ENCODE measurements around the gene IL19.

The IL19 gene, protein sequence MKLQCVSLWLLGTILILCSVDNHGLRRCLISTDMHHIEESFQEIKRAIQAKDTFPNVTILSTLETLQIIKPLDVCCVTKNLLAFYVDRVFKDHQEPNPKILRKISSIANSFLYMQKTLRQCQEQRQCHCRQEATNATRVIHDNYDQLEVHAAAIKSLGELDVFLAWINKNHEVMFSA

DNA sequence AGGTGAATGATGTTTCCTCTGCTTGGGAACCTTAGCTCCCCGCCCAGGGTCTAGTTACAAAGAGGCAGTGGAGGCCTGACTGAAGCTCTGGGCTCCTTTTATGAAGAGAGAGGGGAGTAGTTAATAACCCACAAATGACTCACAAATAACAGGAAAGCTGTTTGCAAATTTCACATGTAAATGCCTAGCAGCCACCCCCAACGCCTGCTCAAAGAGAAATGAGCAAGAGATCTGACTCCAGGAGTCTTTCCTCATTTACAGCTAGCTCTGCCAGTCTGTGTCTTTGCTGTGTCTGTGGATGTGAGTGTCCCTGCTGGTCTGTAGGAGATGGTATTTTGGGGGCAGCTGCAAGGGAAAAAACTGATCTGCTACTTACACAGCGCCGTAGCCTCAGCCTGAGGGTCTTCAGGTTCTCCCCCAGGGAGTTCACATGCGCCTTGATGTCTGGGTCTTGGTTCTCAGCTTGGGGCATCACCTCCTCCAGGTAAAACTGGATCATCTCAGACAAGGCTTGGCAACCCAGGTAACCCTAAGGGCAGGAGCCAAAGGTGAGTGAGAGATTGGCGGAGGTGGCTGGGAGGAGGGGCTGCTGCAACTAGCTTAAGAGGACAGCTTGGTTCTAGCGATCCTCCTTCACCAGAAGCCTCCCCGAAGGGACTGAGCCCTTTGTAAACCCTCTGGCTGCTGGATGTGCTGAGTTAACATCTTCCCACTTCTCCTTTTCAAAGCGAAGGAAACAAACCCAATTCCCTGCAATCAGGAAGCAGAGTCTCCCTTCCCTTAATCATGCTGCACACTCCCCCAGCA is at the start of gene IL19:
Gene IL19, plus strand, starts transcription at position 243 of the 807 bp plus-strand sequence. CDS start 65,890 bp downstream, outside the sequence.
- no peak for DNase-seq

DNA sequence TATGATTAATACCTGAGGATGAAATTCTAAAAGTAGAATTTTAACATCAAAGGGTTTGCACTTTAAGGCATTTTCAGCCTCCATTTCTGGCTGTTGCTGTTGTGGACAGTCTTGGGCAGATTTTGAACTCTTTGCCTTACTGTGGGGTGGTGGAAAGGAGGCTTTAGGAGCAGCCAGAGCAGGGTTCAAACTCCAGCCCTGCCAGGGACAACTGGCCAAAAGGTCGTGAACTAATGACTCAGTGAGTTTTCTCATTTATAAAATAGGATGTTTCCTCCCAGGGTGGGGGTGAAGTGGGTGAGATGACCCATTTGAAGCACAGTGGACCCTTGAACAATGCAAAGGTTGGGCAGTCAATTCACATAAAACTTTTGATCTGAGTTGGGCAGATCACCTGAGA is 49.1 kb upstream of the IL19 start:
- no peak for DNase-seq

DNA sequence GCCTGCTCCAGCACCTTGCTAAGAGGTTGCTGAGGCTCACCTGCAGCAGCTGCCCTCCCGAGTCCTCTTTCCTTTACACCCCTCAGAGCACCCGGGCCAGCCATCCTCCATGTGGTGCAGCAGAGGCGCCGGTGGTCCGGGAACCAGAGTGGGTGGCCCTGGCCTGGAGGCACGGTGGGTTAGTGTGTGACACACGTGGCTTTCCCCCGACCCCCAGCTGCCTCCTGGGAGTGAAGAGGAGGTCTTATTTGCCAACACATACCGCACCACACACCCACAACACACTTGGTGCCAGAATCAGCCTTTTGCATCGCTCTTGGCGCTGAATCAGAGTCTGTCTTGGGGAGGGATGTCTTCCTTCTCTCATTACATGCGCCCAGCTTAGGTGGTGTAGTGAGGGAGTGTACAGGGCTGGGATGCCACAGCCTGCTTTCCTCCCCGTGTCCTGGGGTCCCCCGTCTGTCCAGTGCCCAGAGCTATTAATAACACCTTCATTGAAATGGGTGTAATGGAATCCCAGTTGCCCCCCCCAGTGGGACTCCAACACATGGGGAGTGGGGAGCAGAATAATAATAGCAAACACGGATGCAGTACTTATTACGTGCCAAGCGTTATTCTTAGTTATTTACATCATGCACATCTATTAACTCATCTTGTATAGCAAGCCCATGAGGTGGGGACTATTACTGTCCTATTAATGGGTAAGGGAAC is 47.7 kb upstream of the IL19 start:
- no peak for DNase-seq

DNA sequence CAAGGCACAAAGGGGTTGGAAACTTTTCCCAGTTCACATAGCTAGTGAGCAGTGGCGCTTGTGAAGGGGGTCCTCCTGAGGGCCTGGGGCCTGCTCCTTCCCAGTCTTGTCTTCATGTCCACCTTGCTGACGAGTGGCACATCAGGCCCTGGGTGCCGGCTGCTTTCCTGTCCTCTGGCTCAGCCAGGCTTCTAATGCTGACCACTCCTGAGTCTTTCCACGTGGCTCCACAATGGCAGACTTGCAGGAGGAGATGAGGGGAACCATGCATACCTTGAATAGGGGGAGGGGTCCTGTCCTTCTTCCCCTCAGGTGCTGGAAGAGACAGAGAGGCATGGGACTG is 47.1 kb upstream of the IL19 start:
- DNase-seq: no peak

DNA sequence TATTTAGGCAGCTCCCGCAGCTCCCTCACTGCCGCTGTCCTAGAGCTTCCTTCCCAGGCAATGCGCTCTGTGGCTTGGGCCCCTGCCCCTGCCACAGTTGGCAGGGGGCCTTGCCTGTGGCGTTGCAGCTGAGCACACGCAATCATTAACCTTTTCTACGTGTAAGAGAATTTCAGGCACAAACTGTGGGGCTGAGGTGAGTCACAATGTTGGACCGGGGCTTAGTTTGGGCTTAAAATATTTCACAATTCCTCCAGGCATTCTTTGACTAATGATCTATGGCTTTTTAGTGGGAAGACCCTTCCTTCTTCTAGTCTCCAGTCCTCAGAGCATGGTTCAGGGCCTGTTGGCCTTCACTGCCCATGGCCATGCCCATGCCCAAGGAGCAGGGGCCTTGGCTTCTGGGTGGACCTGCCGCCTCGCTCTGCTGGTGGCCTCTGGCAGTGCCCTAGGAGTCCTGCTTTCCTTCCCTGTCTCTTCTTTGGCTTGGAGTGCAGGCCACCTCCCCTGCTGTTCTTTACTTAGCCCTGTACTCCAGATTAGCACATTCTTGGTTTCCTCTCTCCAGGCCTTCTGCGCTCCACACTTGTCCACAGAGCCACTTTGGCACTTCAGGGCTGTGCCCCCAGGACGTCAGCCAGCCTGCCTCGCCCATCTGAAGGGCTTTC is 46.6 kb upstream of the IL19 start:
- DNase-seq: no peak

DNA sequence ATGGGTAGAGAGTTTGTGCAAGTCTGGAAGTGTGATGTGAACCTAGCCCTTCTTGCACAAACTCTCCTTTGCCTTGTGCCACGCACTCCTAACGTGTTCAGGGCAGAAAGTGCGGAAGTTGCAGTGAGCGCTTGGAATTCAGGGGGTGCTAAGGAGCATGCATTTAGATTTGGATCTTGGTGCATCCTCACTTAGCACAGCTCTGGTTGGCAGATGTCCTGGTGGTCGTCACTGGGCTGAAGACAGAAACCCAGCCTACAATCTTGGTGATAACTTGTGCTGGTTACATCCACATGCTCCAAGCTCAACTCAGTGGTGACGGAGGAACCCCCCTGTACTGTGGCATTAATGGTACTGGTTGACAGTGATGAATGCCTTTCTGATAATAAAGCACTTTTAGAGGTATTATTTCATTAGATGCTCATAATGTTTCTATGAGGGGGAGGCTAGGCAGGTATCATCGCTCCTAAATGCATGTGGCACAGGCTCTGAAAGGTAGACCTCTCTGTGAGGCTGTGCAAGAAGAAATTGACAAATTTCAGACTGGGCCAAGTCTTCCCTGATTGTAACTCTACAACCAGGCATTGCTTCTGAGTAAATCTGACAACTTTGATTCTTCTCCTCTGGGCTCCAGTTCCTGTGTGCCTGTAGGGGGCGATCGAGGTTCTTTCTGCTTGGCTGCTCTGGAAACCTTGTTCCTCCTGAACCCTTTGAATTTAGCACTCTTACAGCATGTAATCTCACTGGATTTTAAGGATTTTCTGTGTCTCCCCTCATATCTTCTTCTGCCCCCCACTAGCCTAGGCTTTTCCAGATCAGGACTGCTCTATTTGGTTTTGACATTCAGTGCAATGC is 45.2 kb upstream of the IL19 start:
- peak; percentile 69 for DNase-seq

DNA sequence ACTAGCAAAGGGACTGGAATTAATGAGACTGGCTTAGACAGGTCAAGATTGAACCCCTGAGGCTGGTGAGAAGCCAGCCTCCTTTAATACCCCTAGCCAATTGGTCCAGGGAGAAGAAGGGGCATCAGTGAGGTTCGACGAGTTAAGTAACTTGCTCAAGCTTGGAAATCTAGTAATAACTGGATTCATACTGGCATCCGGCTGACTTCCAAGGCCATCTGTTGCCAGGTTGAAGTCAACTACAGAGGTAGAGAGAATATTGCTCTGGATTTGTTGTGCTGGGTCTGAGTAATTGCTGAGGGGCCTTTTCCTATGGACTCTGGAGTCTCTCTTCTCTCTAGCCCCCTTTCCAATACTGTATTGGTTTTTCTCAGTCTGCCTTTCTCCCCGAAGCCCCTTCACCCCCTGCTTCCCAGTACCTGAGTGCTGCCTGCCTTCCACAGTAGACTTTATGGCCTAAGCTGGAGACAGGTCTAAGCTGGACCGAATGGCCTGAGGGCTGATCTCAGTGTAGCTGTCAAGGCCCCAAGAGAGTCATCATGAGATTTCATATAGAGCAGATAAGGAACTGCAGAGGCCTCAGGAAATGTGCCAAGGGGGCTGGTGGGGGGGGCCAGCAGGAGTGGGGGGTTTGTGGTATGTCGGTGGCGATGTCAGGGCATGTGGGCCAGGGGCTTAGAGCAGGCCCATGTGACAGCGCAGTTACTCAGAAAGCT is 42.4 kb upstream of the IL19 start:
- no peak for DNase-seq

DNA sequence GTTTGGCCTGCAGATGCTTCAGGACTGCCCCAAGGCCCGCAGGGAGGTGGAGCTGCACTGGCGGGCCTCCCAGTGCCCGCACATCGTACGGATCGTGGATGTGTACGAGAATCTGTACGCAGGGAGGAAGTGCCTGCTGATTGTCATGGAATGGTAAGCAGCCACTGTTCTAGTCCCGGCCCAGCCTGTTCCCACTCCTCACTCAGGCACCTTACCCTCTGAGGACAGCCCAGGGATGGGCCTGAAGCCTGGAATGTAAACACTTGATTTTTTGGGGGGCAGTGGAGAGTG is 41.9 kb upstream of the IL19 start:
- DNase-seq: no peak

DNA sequence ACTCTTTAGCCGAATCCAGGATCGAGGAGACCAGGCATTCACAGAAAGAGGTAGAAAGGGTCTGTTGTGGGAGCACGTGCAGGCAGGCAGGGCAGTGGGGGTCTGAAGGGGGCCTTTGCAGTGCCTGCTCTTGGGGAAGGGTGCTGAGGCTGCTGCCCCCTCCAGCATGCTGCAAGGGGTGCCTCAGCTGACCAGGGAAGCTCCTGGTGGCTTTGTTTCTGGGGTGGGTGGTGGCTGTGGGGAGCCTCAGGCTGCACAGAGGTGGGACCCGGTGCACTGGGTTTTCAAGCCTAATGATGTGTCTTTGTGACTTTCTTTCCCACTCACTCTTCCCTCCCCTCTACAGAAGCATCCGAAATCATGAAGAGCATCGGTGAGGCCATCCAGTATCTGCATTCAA is 41.5 kb upstream of the IL19 start:
- DNase-seq: no peak

DNA sequence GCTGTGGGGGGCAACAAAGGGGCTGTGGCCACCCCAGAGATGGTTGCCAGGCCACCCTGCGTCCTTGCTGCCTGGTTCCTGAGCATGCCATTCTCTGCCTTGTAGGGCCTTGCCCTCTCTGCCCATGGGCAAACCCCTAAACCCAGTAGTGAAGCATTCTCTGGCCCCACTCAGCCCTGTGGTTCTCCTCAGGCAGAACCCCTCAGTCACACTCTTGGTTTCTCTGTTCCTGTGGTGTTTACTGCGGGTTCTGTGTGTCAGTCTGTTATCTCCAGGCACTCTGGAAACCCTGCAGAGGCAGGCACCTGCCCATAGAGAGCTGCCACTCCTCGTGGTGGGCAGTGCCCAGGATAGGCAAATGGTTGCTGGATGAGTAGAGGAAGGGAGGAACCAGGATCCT is 41.1 kb upstream of the IL19 start:
- DNase-seq: no peak

DNA sequence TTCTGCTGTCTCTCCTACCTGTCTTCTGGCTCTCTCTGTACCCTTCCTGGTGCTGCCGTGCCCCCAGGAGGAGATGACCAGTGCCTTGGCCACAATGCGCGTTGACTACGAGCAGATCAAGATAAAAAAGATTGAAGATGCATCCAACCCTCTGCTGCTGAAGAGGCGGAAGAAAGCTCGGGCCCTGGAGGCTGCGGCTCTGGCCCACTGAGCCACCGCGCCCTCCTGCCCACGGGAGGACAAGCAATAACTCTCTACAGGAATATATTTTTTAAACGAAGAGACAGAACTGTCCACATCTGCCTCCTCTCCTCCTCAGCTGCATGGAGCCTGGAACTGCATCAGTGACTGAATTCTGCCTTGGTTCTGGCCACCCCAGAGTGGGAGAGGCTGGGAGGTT is 38.1 kb upstream of the IL19 start:
- no peak for DNase-seq

DNA sequence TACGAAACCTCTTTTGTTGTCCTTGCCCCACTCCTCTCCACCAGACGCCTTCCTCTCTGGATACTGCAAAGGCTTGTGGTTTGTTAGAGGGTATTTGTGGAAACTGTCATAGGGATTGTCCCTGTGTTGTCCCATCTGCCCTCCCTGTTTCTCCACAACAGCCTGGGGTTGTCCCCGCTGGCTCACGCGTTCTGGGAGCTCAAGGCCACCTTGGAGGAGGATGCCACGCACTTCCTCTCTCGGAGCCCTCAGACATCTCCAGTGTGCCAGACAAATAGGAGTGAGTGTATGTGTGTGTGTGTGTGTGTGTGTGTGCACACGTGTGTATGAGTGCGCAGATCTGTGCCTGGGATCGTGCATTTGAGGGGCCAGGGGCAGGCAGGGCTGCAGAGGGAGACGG is 37.6 kb upstream of the IL19 start:
- DNase-seq: no peak

DNA sequence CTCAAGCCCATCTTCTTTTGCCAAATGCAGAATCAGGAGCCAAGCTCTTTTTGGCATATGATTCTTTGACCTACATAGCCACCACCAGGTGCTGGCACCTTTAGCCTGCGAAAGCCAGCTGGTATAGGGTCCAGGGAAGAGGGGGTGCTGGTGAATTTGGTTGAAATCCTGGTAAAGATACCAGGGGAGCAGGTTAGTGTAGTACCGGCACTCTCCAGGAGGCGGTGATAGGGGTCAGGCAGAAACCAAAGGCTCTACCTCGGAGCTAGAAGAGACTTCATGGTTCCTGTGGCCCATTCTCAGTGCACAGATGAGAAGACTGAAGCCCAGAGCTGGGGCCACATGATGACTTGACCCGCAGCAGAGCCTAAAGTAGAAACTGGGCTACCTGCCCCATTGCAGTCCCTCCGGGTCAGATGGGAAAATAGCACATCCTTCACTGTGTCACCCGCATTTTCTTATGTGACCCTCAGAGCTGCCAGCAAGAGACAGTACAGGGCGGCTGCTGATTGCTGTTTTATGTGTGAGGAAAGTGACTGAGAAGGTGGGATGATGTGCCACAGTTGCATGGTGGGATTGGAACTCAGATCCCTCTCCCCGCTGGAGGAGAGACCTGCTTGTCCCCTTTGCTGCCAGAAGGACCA is 36.0 kb upstream of the IL19 start:
- DNase-seq: peak; percentile 74

DNA sequence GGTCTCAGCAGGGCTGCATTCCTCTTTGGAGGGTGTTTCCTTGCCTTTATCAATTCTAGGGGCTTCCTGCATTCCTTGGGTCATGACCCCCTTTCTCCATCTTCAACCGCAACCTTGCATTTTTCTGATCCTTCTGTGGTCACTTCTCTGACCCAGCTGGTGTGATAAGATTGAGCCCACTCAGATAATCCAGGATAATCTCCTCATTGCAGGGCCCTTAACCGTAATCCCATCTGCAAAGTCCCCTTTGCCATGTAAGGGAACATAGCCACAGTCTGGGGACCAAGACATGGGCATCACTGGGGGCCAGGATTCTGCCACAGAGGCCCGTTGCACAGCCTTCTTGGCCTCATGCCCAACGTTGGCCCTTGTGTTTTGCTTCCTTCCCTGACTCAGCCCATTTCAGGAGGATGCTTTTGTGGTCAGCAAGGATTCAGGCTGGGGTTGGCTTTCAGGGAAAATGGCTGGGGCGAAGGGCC is 35.0 kb upstream of the IL19 start:
- no peak for DNase-seq

DNA sequence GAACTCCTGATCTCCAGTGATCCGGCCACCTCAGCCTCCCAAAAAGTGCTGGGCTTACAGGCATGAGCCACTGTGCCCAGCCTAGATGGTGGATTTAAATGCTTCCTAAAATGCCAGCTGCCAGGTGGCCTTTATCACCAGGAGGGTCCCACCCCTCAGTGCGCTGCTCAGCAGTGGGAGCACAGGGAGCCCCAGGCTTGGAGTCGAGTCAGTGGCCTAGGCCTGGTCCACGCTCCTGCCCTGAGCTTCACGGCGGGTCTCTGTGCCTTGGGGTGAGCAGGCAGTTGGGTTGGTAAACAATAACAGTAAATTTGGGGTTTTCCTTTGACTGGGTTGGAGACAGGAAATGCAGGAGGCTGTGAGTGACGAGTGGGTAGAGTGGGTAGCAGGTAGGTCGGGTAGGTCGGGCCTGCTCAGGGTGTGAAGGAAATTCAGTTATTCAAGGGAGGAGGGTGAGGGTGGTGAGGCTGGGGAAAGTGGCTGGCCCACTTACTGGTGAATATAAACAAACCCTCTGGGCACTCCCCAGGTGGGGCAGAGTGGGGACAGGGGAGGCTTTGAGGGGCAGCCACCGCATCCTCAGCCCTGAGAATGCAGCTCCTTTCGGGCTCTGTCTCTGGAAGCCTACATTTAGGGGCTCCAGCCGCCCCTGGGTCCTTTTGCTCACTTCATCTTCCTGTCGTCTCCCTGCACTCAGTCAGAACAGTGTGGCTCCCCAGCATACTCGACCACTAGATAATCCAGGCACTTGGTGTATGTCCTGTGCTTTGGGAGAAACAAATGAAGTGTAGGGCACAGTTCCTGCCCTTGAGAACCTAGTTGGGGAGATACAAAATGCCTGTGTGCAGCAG is 33.5 kb upstream of the IL19 start:
- peak; percentile 76 for DNase-seq

DNA sequence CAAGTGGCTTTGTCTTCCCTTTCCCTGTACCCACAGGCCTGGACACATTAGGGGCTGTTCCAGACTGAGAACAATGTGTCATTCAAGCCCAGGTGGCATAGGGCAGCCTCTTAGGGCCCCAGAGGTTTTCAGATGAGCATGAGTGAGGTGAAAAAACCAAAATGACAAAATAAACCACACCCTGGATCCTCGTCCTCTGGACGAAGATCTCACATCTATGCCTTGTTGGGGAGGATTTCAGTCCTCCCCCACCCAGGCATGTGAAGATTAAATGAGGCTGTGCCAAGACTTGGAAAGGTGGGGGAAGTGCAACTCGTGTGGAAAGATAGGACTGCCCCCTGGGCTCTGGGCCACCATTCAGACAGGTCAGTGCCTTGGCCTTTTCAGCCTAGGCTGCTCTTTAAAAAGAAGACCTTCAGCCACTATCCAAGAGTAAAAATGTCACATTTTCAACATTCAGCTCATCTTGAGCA is 32.8 kb upstream of the IL19 start:
- no peak for DNase-seq

DNA sequence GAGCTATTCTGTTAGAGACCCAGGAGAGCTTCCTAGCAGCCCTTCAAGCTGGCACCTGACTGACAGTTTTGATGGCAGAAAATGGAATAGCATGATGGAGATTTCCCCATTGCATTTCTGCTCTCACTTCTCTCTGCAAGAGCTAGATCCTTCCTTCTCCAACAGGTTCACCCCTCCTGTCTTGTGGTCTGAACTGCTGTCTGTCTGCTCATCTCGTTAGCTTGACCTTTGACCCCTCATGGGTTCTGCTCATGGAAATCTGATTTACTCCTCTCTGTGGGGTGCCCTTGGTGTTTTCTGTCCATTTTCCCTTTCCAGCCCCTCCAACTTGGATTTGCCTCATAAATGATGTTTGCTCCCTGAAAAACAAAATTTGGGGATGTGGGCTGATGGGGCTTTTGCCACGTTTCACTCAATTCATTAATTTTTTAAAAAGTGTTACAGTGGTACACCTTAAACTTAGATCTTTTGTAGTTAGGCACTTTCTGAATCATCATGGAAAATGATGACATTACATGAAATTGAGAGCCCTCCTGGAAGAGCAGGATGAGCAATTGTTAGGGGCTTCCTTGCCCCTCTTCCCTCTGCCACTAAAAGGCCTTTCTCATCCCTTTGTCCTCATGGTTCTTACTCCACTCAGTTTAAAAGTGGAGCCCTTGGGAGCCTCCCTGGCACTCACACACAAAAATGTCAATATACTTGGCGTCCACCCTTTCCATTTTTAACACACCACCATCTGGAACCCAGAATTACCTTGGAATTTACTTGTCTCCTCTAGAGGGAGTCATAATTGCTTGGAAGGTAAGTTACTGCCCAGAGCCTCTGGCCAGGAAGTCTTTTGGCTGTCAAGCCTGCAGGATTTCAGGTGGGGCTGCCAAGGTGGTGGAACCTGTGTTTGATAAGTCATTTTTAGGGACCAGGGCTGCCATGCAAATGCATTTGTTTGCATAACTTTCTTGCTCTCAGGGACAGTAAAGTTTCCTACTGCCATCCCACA is 31.9 kb upstream of the IL19 start:
- DNase-seq: no peak

DNA sequence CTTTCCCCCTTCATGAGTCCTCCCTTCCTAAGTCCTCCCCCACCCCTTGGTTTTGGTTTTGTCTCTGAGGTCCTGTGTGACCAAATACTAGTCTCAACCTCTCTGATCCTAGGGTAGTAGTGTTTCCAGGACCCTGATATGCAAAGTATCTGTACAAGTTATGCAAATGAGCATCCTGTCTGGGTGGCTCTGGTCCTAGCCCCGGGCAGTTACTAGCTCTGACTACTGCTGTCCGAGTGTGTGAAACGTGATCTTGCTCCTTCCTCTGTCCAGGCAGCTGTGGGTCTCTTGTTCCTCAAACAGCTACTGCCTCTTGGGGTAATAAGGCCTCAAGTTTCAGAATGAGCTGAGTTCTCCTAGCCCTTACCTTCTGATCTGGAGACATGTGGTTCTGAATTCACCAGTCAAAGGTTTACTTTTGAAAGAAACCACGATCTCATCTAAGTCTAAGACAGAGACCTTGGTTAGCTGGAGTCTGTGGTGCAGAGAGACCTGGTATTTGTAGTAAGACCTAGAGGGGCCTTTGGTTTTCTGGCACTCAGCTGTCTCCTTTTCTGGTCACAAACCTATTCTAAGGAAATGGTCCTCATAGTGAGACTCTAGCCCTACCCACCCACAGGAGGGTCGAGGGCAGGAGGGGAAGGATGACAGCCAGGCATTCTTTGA is 31.0 kb upstream of the IL19 start:
- DNase-seq: peak; percentile 25
